HG02678 (cell line): ENCODE data around the gene ESPNL.
A peak's percentile ranks its signal among the peaks of the same experiment; 100 is the strongest.
"Not testable (repeated sequence)": the region's sequence is repeated elsewhere in the genome, so short reads cannot be mapped to it uniquely, and the experiment has no call there.

ENCODE experiments used
- ATAC-seq: cut with Tn5 transposase; IDR thresholded peaks from one replicate; pipeline ENCODE4 v1.9.1; 2021; ENCODE audit warnings: mild to moderate bottlenecking, moderate library complexity; ENCODE audit not compliant: unreplicated experiment

Gene ESPNL

DNA sequence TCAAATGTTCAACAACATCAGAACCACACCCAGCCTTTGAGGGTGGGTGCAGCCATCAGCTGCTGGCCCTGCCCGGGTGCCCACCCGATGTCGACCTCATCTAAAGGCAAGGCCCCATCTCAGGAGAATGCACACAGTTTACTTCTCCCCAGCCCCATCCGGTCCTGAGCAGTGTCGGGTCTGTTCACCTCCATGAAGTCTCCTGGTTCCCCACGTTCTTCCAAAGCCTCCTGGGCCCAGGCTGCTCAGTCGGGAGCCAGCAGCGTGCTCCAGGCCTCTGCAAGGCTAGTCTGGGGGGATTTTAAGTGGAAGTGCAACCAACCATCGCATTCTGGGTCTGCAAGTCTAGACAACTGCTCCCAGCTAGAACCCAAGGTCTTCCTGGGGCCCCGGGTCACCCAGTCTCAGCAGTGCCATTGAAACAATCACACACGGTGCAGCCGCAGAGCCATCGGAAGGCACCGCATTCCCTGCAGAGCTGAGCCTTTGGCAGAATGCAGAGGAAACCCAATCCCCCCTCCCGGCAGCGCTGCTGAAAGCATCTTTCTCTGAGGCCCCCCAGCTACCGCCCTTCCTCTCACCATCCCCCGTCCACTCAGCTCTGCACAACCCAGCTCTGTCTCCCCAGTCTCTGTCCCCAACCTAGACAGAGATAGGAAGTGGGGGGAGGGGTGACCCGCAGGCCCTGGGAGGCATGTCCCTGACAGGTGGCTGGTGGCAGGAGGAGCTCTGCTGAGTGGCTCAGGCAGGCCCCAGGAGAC is 8.5 kb downstream of the ESPNL start:
- peak; percentile 76 for ATAC-seq

DNA sequence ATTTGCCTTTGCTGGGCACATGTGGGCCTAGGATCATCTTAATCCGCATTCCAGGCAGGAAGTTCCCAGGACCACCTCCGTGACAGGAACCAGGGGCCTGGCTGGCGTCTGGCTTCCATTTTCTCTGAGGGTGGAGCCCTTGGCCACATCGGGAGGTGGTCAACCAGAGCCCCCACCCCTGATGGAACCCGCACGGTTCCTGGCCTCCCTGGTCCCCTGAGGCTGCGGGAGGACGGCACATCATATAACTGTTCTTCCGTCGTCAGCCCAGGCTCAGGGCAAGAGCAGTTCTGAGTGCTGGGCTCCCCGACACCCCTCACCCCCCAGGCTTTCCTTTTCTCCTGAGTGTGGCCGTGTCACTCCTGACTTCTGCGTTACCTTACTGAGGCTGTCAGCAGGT is 13.5 kb downstream of the ESPNL start:
- no peak for ATAC-seq

DNA sequence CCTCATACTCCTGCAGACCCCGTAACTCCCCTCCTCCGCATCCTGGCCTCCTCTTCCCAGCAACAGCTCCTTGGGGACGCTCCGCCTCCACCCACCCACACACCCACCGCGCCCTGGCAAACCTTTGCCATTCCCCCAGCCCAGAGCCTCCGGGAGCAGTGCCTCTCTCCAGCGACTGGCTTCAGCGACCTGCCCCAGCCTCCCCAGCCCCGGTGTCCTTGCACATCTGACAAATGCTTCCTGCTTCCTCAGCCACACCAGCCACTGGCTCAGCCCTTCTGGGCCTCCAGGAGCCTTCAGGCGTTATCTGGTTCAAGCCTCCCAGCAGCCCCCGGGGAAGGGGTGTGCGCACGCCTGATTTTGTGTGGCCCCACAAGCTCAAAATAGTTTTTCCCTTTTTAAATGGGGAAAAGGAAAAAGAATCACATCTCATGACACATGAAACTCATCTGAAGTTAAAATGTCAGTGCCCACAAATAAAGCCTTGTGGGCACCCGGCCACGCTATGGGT is 14.2 kb downstream of the ESPNL start:
- ATAC-seq, result no peak

DNA sequence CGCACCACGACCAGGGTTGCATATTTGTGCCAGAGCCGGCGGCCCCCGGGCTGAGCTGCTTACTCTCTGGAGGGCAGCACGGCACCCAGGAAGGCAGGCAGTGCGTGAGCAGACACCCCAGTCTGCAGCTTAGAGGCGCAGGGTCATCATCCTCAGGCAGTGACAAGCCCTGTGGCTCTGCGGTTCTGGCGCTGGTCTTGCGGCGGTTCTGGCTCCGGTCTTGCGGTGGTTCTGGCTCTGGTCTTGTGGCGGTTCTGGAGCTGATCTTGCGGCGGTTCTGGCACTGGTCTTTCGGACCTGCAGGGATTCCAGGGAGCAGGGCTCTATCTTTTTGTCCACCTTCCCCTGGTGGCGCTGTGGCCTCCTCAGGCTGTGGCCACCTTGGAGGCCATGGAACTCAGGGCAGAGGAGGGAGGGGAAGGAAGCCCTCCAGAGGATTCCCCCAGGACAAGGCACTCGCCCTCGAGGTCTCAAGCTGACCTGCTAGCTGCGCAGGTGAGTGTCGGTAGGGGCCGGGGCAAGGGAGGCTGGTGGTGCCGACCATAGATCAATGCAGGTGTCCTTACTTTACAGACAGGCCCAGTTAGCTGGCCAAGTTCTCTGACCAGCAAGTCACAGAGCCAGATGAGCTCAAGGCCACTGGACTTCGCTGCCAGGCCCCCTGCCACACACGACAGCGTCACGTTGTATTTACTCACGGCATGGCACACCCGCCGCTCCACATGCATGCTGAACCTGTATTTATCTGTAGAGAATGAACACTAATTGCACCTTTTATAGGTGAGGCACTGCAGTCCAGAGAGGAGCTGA is 14.9 kb downstream of the ESPNL start:
- no peak for ATAC-seq

DNA sequence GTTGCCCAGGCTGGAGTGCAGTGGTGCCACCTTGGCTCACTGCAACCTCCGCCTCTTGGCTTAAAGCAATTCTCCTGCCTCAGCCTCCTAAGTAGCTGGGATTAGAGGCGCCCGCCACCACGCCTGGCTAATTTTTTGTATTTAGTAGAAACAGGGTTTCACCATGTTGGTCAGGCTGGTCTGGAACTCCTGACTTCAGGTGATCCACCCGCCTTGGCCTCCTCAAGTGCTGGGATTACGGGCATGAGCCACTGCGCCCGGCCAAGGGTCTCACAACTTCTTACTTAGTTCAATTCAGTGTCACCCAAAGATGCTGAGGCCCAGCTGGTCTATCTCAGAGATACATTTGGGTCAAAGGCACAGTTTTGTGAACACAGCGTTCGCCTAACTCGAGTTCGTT is 15.6 kb downstream of the ESPNL start:
- not testable (repeated sequence) for ATAC-seq

DNA sequence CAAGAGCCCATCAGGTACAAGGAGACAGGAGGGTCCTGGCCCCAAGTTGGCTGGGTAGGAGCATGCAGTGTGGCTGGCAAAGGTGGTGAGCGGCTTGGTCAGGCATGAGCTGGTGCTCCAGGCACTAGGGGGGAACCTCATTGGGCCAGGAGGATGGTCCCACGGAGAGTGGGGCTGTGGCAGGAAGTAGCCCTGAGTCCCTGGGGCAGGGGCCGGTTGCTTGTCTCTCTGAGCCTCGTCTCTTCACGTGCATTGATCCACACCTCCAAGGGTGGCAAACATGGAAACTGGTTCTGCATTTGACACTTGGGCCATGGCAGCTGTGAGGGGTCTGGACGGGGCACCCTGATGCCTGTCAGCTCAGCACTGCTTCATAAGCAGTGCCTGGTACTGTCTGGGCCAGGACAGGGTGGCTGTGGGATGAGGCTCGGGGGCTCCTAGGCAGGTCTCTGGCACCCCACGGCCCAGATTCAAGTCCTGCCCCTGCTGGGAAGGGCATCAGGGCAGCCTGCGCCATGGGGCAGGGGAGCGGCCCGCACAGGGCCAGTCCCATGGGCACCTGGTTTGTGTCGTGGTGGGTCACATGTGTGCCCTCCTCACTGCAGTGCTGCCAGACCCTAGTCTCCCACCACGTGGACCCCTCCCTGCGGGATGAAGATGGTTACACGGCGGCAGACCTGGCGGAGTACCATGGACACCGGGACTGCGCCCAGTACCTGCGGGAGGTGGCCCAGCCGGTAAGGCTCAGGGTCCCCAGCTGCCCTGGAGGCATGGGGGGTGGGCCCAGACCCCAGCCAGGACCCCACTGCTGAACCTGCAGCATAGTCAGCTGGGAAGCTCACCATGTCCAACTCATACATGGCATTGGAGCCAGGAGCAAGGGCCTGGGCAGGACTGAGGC is 16.4 kb downstream of the ESPNL start:
- no peak for ATAC-seq

DNA sequence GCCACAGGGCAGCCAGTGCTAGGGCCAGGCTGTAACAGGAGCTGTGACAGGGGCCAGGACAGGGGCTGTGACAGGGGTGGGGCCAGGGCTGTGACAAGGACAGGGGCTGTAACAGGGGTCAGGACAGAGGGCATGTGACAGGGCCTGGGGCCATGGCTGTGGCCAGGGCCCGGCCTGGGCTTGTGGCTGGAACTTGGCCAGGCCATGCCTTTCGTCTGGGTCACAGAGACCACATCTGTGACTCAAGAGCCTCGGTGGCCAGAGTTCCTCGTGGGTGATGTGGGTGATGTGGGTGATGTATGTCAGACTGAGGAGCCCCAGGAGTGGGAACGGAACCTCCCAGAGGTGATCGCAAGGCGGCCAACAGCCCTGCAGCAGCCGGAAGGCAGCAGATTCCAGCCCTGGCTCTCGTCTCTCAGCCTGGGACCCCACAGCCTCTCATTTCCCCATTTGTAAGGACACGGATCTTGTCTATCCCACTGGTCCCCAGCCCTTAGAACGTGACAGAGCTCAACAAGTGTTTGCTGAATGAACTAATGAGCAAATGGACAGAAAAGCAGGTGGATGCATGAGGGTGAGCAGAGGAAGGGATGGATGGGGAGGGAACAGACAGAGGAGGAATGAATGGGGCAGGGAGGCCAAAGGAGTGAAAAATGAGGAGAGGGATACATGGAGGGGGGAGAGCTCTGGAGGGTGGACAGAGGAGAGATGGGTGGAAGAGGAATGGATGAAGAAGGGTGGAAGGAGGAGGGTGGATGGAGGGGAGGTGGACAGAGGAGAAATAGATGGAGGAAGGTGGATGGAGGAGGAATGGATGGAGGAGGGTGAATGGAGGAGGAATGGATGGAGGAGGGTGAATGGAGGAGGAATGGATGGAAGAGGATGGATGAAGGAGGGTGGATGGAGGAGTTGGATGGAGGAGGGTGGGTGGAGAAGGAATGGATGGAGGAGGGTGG is 17.3 kb downstream of the ESPNL start:
- ATAC-seq, result no peak

DNA sequence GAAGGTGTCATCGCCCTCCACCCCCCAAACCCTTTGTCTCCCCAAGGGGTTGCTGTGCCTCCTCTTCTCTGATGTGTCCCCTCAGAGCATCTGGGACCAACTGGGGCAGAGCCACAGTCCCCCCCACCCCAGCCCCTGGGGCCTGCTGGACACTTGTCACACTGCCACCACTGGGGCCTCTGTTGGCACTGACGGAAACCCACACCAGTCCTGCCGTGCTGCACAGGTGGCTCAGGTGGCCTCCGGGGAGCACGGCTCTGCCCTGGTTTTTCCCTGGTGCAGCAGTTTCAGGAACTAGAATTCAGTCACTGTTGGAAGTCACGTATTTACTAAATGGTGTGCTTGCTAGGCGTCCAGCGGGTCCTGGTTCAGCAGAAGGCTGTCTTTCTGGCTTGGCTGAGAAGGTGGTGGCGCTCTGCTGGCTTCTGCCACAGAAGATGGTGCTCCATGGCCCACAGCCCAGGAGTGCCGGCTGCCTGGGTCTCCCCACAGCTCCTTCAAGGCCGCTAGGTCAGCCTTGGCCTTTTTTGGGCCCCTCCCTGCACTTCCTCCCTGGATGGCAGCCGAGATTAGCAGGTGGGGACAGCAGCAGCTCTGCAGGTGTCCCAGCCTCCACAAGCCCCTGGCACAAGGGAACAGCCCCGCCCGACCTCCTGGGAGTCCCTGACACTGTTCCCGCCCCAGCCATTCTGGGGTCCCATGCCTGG is 19.8 kb downstream of the ESPNL start:
- no peak for ATAC-seq

DNA sequence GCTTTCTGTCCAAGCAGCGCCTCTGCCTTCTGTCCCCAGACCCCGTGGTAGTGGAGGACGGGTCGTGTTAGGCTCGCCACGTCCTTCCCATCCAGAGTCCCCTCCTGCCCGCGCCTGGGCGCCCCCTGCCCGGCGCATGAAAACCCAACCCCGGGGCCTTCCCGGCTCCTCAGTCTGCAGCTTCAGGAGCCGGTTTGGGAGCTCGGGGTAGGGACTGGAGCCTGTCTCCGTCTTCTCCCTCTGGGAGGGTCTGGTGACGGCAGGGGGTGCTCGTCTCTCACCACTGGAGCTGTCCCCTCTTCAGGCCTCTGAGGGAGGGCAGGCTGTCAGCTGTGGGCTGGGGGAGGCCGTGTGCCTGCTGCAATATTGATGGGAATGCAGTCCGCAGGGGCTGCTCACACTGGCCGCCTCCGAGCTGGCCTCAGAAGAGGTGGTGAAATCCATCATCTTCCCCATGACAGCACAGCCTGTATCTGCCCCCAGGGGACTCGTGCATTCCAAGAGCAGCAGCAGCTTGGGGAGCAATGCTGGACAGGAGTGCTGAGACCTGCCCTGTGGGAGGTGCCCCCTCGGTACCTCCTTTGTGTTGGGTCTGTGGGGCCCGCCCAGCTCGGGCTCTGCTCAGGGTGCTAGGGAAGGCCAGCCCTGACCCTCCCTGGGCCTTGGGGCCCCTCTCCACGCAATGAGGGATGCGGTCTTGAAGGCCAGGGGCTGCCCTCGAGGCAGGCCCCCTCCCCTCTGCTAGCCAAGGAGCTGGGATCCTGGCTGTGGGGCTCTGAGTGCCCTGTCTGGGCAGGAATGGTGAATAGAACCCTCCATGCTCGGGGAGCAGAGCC is 20.5 kb downstream of the ESPNL start:
- ATAC-seq, result no peak

DNA sequence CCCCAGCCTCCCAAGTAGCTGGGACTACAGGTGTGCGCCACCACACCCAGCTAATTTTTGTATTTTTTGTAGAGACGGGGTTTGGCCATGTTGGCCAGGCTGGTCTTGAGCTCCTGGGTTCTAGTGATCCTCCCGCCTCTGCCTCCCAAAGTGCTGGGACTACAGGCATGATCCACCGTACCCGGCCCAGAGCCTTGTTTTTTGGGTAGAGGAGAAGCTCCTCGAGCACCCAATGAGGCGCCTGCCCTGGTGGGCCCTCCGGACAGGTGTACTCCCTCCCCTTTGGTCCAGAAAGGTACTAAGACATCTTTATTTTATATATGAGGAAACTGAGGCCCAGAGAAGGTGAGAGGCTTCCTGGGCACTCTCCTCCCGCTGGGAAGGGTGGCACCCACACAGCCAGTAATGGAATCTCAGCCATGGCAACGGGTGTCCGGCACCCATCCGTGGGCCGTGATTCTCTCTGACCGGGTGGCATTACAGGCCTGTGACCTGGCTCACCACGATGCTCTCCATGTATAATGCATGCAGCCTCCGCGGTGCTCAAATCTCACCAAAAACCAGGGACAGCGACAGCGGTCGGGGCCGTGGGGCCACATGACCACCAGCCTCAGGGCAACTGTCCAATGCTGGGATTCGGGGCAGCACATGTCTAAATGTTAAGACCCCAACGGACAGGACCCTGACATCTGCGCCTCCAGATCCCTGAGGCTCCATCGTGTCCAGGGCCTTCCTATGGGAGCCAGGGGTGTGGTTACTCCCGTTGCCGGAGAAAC is 21.6 kb downstream of the ESPNL start:
- ATAC-seq, result no peak

DNA sequence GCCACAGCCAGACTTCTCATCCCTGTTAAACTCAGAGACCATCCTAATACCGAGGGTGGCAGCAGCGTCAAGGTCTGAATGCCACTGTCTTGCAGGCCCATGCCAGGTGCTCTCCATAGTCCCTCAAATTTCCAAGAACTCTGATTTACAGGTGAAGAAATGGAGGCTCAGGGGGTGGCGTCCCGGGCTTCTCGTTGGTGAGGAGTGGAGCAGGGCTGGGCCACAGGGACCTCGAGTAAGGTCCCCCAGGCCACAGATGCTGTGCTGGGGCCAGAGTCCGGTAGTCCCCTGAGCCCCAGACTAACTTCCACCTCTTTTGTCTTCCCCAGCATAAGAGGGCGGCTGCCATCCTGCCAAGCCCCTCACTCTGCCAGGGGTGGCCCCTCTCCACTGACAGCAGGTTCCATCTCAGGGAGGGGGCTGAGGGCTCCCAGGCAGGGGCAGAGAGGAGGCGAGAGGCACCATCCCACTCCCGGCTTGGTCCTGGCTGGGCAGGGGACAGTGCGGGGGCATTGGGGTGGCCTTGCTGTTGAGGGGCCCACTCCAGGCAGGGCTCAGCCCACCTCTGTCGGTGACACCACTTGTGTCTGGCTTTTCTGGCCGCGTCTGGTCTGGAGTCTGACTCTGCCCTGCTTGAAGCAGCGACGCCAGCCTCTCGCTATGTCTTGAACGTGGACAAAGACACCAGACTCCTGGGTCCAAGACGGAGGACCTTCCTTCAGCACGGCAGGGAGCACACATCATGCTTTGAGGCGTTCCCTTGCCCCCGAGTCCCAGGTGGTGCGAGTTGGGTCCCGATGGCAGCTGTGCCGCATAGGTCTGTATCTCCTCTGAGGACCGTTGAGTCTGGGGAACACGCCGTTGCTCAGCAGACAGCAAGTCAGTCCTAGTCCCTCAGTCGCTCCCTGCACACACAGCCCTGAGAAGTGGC is 22.4 kb downstream of the ESPNL start:
- no peak for ATAC-seq

DNA sequence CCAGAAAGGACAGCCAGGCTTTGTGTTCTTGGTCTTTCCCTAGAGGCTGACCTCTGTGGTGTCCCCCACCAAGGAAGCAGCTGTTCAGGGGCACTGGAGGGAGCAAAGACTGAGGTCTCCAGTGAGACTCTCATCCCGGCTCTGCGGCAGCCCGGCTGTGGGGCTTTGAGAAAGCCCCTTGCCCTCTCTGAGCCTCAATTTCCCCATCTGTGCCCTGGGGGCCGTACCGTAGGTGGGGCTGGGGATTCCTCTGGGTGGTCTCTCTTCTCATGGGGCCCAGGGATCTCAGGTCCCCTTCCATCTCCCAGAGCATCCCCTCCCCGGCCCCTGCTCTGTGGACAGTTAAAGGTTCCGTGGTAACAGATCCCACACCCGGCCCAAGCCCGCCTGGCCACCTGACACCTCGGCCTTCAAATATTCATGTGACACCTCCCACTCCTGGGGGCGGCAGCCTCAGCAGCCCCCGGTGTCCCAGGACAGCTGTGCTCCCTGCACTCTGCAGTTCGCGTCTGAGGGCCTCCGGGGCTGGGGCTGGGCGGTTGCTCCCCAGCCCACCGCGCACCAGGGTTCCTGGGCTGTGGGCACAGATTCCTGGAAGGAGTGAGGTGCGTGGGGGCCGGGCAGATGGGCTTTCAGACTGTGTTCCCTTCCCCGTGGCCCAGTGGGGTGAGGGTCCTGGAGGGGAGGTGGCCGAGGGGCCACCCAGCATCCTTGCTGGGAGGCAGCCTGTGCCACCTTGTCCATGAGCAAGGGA is 23.3 kb downstream of the ESPNL start:
- no peak for ATAC-seq

DNA sequence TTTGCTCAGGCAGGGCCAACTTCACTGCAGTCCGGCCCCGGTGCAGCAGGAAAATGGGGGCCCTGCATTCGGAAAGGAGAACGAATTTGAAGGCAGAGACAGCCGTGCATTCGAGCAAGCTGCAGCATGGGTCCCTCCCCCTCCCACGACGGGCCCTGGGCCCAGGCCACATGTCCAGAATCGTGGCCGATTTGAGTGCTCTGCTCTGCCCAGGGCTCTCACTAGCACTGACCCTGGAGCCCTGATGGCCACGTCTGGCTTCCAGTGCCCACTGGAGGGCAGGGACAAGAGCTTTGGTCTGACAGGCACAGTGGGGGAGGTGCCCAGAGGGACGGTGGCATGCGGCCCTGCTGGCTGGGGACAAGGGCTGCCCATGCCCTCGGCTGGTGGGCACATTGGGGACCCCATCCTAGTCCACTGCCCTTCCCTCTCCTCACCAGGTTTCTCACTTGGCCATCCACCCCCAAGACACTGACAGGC is 23.9 kb downstream of the ESPNL start:
- no peak for ATAC-seq

DNA sequence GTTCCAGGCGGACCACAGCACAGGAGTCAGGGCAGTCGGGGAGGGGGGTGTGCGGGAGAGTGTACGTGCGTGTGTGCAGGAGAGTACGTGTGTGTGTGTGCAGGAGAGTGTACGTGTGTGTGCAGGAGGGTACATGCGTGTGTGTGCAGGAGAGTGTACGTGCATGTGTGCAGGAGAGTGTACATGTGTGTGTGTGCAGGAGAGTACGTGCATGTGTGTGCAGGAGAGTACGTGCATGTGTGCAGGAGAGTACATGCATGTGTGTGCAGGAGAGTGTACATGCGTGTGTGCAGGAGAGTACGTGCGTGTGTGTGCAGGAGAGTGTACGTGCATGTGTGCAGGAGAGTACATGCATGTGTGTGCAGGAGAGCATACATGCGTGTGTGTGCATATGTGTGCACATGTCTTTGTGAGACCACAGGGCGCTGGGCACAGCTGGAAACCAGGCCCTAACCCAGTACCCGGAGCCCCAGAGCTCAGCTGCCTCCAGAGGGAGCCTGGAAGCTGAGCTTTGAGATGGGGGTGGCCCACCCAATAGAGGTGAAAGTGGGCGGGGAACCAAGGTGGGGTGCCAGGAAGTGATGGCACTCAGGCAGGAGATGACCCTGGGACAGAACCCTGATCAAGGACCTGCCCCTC is 24.5 kb downstream of the ESPNL start:
- no peak for ATAC-seq

DNA sequence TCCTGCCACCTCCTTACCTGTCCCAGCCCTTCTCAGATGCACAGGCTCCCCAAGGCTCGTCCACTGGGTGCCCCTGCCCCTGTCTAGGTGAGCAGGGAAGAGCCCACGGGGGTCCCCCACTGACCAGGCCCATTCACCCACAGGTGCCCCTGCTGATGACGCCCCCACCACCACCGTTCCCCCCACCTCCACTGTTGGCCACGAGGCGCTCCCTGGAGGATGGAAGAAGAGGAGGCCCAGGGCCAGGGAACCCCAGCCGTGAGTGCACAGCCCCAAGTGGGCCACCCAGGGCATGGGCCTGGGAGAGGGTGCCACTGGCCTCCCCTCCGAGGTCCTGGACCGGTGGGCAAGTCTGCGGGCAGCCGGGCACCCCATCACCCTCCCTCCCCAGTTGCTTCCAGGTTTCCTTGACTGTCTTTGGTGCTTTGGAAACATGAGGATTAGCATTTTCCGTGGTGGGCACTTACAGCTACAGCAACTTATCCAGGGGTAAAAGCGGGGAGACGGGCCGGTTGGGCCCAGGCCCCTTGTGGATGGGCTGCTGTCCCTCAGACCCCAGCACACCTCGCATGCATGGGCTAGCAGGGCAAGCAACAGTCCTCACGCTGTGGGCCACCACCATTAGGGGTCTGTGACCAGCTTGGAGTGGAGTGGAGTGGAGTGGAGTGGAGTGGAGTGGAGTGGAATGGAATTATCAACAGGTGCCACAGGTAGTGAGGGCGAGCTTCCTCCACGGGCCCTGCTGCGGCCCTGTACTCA is 25.2 kb downstream of the ESPNL start:
- ATAC-seq, result no peak
